ENCODE results near the gene SLC25A52.

SLC25A52 gene

GRCh38 chr18:31783059-31783458, 22.4 kb upstream of the SLC25A52 start:
- ATAC-seq (ENCODE audit: insufficient read depth, low read depth) (no peak), DNase-seq (no peak)
- H3K27ac ChIP-seq (ENCODE audit: low read length): no peak overlapping the region
- H3K9ac ChIP-seq (ENCODE audit: low read depth, low read length): no peak overlapping the region
- no peak overlapping the region for H3K4me2 ChIP-seq (ENCODE audit: insufficient read depth, low read length)
- H3K9me3 ChIP-seq (ENCODE audit: insufficient read depth, low read length, severe bottlenecking): peaks cover 13% of the 10 kb centered on the region
- H3K4me1 ChIP-seq (ENCODE audit: insufficient read depth, low read length): no peaks in the 10 kb centered on the region
- TF ChIP-seq, protein P1, sequence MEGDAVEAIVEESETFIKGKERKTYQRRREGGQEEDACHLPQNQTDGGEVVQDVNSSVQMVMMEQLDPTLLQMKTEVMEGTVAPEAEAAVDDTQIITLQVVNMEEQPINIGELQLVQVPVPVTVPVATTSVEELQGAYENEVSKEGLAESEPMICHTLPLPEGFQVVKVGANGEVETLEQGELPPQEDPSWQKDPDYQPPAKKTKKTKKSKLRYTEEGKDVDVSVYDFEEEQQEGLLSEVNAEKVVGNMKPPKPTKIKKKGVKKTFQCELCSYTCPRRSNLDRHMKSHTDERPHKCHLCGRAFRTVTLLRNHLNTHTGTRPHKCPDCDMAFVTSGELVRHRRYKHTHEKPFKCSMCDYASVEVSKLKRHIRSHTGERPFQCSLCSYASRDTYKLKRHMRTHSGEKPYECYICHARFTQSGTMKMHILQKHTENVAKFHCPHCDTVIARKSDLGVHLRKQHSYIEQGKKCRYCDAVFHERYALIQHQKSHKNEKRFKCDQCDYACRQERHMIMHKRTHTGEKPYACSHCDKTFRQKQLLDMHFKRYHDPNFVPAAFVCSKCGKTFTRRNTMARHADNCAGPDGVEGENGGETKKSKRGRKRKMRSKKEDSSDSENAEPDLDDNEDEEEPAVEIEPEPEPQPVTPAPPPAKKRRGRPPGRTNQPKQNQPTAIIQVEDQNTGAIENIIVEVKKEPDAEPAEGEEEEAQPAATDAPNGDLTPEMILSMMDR (IDR thresholded peaks at IDR 0.05; ENCODE audit: borderline replicate concordance, extremely low read depth, low read length, poor library complexity, severe bottlenecking): no peak
- no peak for TF ChIP-seq EZH2 (IDR thresholded peaks at IDR 0.05; ENCODE audit: borderline replicate concordance, low read depth, low read length, severe bottlenecking)
- H3K79me2 ChIP-seq (ENCODE audit: insufficient read depth, low read length): no peaks in the 10 kb centered on the region
- no peak overlapping the region for H3K4me3 ChIP-seq (ENCODE audit: low read depth in 1 of 2, low read length in 2 of 2)
- no peak overlapping the region for H2AFZ ChIP-seq (ENCODE audit: low read depth, low read length)
- H3K27me3 ChIP-seq (ENCODE audit: insufficient read depth, low read length, poor library complexity): no peaks in the 10 kb centered on the region
- no peaks in the 10 kb centered on the region for H4K20me1 ChIP-seq (ENCODE audit: insufficient read depth, low read length)
- no peaks in the 10 kb centered on the region for H3K36me3 ChIP-seq (ENCODE audit: insufficient read depth, low read length)

- ATAC-seq (ENCODE audit: insufficient read depth, low read depth): no peak
- Histone ChIP-seq H3K27me3 (ENCODE audit: insufficient read depth, low read length, poor library complexity) (peaks cover 2% of the 10 kb centered on the region), H3K36me3 (ENCODE audit: insufficient read depth, low read length) (no peaks in the 10 kb centered on the region), H3K9me3 (ENCODE audit: insufficient read depth, low read length, severe bottlenecking) (peaks cover 18% of the 10 kb centered on the region), H4K20me1 (ENCODE audit: insufficient read depth, low read length) (no peaks in the 10 kb centered on the region), H3K9ac (ENCODE audit: low read depth, low read length) (no peak overlapping the region), H2AFZ (ENCODE audit: low read depth, low read length) (no peak overlapping the region), H3K27ac (ENCODE audit: low read length) (no peak overlapping the region), H3K4me2 (ENCODE audit: insufficient read depth, low read length) (no peak overlapping the region), H3K79me2 (ENCODE audit: insufficient read depth, low read length) (no peaks in the 10 kb centered on the region), H3K4me3 (ENCODE audit: low read depth in 1 of 2, low read length in 2 of 2) (no peak overlapping the region), H3K4me1 (ENCODE audit: insufficient read depth, low read length) (no peaks in the 10 kb centered on the region)
- TF ChIP-seq EZH2 (IDR thresholded peaks at IDR 0.05; ENCODE audit: borderline replicate concordance, low read depth, low read length, severe bottlenecking): no peak
- TF ChIP-seq, protein P1 (IDR thresholded peaks at IDR 0.05; ENCODE audit: borderline replicate concordance, extremely low read depth, low read length, poor library complexity, severe bottlenecking): no peak
- no peak for DNase-seq
Measured at GRCh38 chr18:31778391-31778950, 17.8 kb upstream of the SLC25A52 start.

DNA sequence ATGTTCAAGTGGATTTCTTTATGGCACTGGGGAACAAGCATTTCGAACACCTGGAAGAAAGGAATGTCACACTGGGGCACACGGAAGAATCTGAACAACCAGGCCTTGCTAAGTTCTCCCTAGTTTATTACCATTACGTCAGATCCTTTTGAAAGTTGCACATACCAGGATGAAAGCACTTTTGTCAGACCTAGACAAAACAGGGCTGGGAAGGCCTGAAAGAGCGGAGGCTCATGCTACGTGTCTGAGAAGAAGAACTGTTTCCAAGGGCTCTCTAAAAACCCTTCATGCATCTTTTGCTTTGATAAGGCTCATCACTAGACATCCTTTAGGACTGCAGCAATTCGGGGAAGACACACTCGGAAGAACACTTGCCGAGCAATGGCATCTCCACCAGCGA, 15.4 kb upstream of the SLC25A52 start:
- Histone ChIP-seq H3K79me2 (ENCODE audit: insufficient read depth, low read length) (no peaks in the 10 kb centered on the region), H3K9ac (ENCODE audit: low read depth, low read length) (no peak overlapping the region), H2AFZ (ENCODE audit: low read depth, low read length) (no peak overlapping the region), H3K4me1 (ENCODE audit: insufficient read depth, low read length) (no peaks in the 10 kb centered on the region), H3K27ac (ENCODE audit: low read length) (no peak overlapping the region), H3K27me3 (ENCODE audit: insufficient read depth, low read length, poor library complexity) (peaks cover 2% of the 10 kb centered on the region), H3K4me2 (ENCODE audit: insufficient read depth, low read length) (no peak overlapping the region), H3K36me3 (ENCODE audit: insufficient read depth, low read length) (no peaks in the 10 kb centered on the region), H3K9me3 (ENCODE audit: insufficient read depth, low read length, severe bottlenecking) (peaks cover 18% of the 10 kb centered on the region), H4K20me1 (ENCODE audit: insufficient read depth, low read length) (no peaks in the 10 kb centered on the region), H3K4me3 (ENCODE audit: low read depth in 1 of 2, low read length in 2 of 2) (no peak overlapping the region)
- no peak for TF ChIP-seq EZH2 (IDR thresholded peaks at IDR 0.05; ENCODE audit: borderline replicate concordance, low read depth, low read length, severe bottlenecking)
- TF ChIP-seq, protein P1 (IDR thresholded peaks at IDR 0.05; ENCODE audit: borderline replicate concordance, extremely low read depth, low read length, poor library complexity, severe bottlenecking): no peak
- ATAC-seq (ENCODE audit: insufficient read depth, low read depth) (no peak), DNase-seq (no peak)

Data from DND-41 (cell line).